Neural progenitor cell (in vitro differentiated cells): ENCODE measurements around the gene BCOR.

ENCODE experiments used
- CTCF ChIP-seq: fragments of 200-600 bp; sonication (generic); IDR thresholded peaks from 2 replicates; pipeline ENCODE4 v1.5.1; 2017; ENCODE audit warnings: antibody characterized with exemption, mild to moderate bottlenecking
- EZH2 ChIP-seq: fragments of 200-600 bp; sonication (generic); IDR thresholded peaks from 2 replicates; pipeline ENCODE4 v1.6.1; 2017; ENCODE audit warnings: antibody characterized with exemption, mild to moderate bottlenecking, moderate library complexity

GRCh38 chrX:40104630-40104984, 6.8 kb upstream of the BCOR start:
- no peak for TF ChIP-seq CTCF
- TF ChIP-seq EZH2 = no peak
